ENCODE data around the gene ATP10A. TPM values are rescaled to one million over a fixed set of nuclear protein-coding genes. Genes with fewer than 3 reads are reported as not detected.

The ATP10A gene
- total RNA-seq, 1 experiment from 2014 or later = not detected

GRCh38 chr15:25844076-25844475 is 19.1 kb downstream of the ATP10A start:
- Histone ChIP-seq H3K36me3 (ENCODE audit: control insufficient read depth, insufficient read depth, low read length) (no peaks in the 10 kb centered on the region), H3K4me1 (peaks cover 4% of the 10 kb centered on the region), H3K4me3 (ENCODE audit: low read depth, low read length) (no peak overlapping the region), H3K27me3 (replicated peaks; ENCODE audit: control insufficient read depth, insufficient read depth, low read length) (no peaks in the 10 kb centered on the region), H3K9me3 (no peaks in the 10 kb centered on the region)
- no TSS peak for BruUV-seq (replicated peaks)
- no peak overlapping the region for H3K27ac Mint-ChIP-seq (ENCODE audit: unreplicated experiment)
- H3K4me1 Mint-ChIP-seq (ENCODE audit: low read depth, unreplicated experiment) = peaks cover 6% of the 10 kb centered on the region
- no peak overlapping the region for H3K4me3 Mint-ChIP-seq (ENCODE audit: unreplicated experiment)
- H3K9me3 Mint-ChIP-seq (ENCODE audit: unreplicated experiment) = no peaks in the 10 kb centered on the region
- intact Hi-C loops (cut with micrococcal nuclease; ENCODE audit: unreplicated experiment) = no loop called here
- no peak for DNase-seq
- H3K36me3 Mint-ChIP-seq (ENCODE audit: insufficient read depth, unreplicated experiment) = no peaks in the 10 kb centered on the region
- POLR2A ChIA-PET = no interaction called here
- CTCF ChIA-PET = no interaction called here
- no peaks in the 10 kb centered on the region for H3K27me3 Mint-ChIP-seq (ENCODE audit: insufficient read depth, unreplicated experiment)
- TF ChIP-seq CTCF (IDR thresholded peaks at IDR 0.05; ENCODE audit: insufficient read depth in 1 of 2, low read depth in 1 of 2, low read length in 1 of 2, severe bottlenecking in 1 of 2, unreplicated experiment in 1 of 2) = no peak

- intact Hi-C loops (cut with micrococcal nuclease; ENCODE audit: unreplicated experiment) = no loop called here
- Mint-ChIP-seq H3K27ac (ENCODE audit: unreplicated experiment) (no peak overlapping the region), H3K36me3 (ENCODE audit: insufficient read depth, unreplicated experiment) (no peaks in the 10 kb centered on the region), H3K9me3 (ENCODE audit: unreplicated experiment) (no peaks in the 10 kb centered on the region), H3K4me3 (ENCODE audit: unreplicated experiment) (no peak overlapping the region), H3K4me1 (ENCODE audit: low read depth, unreplicated experiment) (no peaks in the 10 kb centered on the region), H3K27me3 (ENCODE audit: insufficient read depth, unreplicated experiment) (no peaks in the 10 kb centered on the region)
- no peaks in the 10 kb centered on the region for H3K9me3 ChIP-seq
- TF ChIP-seq CTCF (IDR thresholded peaks at IDR 0.05; ENCODE audit: insufficient read depth in 1 of 2, low read depth in 1 of 2, low read length in 1 of 2, severe bottlenecking in 1 of 2, unreplicated experiment in 1 of 2) = no peak
- H3K4me1 ChIP-seq = no peaks in the 10 kb centered on the region
- no peaks in the 10 kb centered on the region for H3K27me3 ChIP-seq (replicated peaks; ENCODE audit: control insufficient read depth, insufficient read depth, low read length)
- POLR2A ChIA-PET = no interaction called here
- no peaks in the 10 kb centered on the region for H3K36me3 ChIP-seq (ENCODE audit: control insufficient read depth, insufficient read depth, low read length)
- no peak for DNase-seq
- H3K4me3 ChIP-seq (ENCODE audit: low read depth, low read length) = no peak overlapping the region
- CTCF ChIA-PET = no interaction called here
- BruUV-seq (replicated peaks) = no TSS peak
These were observed 23.4 kb downstream of the ATP10A start for GRCh38 chr15:25839638-25840156.

GRCh38 chr15:25838871-25839195 is 24.3 kb downstream of the ATP10A start:
- no peaks in the 10 kb centered on the region for H3K36me3 ChIP-seq (ENCODE audit: control insufficient read depth, insufficient read depth, low read length)
- TF ChIP-seq CTCF (IDR thresholded peaks at IDR 0.05; ENCODE audit: insufficient read depth in 1 of 2, low read depth in 1 of 2, low read length in 1 of 2, severe bottlenecking in 1 of 2, unreplicated experiment in 1 of 2) = no peak
- Mint-ChIP-seq H3K4me3 (ENCODE audit: unreplicated experiment) (no peak overlapping the region), H3K27me3 (ENCODE audit: insufficient read depth, unreplicated experiment) (no peaks in the 10 kb centered on the region), H3K9me3 (ENCODE audit: unreplicated experiment) (no peaks in the 10 kb centered on the region), H3K36me3 (ENCODE audit: insufficient read depth, unreplicated experiment) (no peaks in the 10 kb centered on the region), H3K4me1 (ENCODE audit: low read depth, unreplicated experiment) (no peaks in the 10 kb centered on the region), H3K27ac (ENCODE audit: unreplicated experiment) (no peak overlapping the region)
- no peak overlapping the region for H3K4me3 ChIP-seq (ENCODE audit: low read depth, low read length)
- intact Hi-C loops (cut with micrococcal nuclease; ENCODE audit: unreplicated experiment) = no loop called here
- H3K27me3 ChIP-seq (replicated peaks; ENCODE audit: control insufficient read depth, insufficient read depth, low read length) = no peaks in the 10 kb centered on the region
- DNase-seq = no peak
- ChIA-PET POLR2A (no interaction called here), CTCF (no interaction called here)
- no TSS peak for BruUV-seq (replicated peaks)
- H3K4me1 ChIP-seq = no peaks in the 10 kb centered on the region
- no peaks in the 10 kb centered on the region for H3K9me3 ChIP-seq

All from Caco-2 (cell line).